Activated CD4-positive, CD25-positive, alpha-beta regulatory T cell treated with anti-CD3 and anti-CD28 coated beads, Interleukin-2, amount 50 U/mL, for 16 hours (primary cell): Measurements from ENCODE around the gene EIF2B1.
A peak's percentile ranks its signal among the peaks of the same experiment; 100 is the strongest.

Experiments
- DNase-seq: peaks from one replicate; pipeline ENCODE4 v3.0.0-alpha.2; 2020; ENCODE audit warnings: low read depth, low spot score

EIF2B1 gene

GRCh38 chr12:123633379-123634141 lies at the start of gene EIF2B1, which contains the start of gene GTF2H3:
Gene EIF2B1 (minus strand): TSS chr12:123633686. CDS start chr12:123633557, 129 bp downstream.
Gene GTF2H3 (plus strand): TSS chr12:123633829. CDS start chr12:123633860, 31 bp downstream.
- DNase-seq, result peak; percentile 98

- no peak for DNase-seq
These were observed 48.1 kb upstream of the EIF2B1 start for GRCh38 chr12:123681605-123682004.

DNA sequence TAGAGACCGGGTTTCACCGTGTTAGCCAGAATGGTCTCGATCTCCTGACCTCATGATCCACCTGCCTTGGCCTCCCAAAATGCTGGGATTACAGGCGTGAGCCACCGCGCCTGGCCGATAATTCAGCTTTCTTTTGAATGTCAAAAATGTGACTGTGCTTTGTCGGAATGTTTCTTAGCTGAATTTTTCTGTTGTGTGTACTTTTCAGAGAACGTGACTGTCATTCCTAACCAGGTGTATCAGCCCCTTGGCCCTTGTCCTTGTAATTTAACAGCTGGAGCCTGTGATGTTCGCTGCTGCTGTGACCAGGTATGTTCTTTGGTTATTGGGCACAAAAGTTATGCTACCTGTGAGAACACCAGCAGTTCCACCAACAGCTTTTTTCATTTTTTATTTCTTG lies 45.5 kb upstream of the EIF2B1 start:
- no peak for DNase-seq

- DNase-seq, result no peak
These were observed 43.3 kb upstream of the EIF2B1 start for GRCh38 chr12:123676616-123677320.

- DNase-seq, result no peak
These were observed 42.0 kb upstream of the EIF2B1 start for GRCh38 chr12:123675436-123675835.

GRCh38 chr12:123671876-123672275 lies 38.4 kb upstream of the EIF2B1 start:
- DNase-seq, result no peak

GRCh38 chr12:123670882-123671728 lies 37.6 kb upstream of the EIF2B1 start, which contains the start of gene TCTN2:
Gene TCTN2 (plus strand): TSS chr12:123671113. CDS start chr12:123671241, 128 bp downstream.
- DNase-seq, result peak; percentile 87

GRCh38 chr12:123667771-123668170 lies 34.3 kb upstream of the EIF2B1 start:
- no peak for DNase-seq

- no peak for DNase-seq
These were observed 26.7 kb upstream of the EIF2B1 start for GRCh38 chr12:123659996-123660727.

GRCh38 chr12:123657211-123657610 lies 23.7 kb upstream of the EIF2B1 start:
- DNase-seq, result no peak

DNA sequence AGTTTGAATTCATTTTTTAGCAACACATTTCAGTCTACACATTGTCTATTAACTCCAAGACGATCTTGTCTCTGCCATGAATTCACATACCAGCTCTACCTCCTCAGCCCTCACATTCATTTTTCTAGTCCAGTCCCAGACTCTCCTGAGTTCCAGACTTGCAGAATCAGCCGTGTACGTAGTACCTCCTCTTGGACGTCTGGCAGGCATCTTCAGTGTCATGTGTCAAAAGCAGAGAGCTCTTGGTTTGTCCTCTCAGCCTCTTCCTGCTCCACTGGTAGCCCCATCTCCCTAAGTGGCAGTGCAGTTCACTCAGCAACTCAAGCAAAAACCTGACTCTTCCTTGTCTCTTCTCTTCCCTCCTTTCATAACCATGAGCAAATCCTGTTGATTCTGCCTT lies 22.9 kb upstream of the EIF2B1 start:
- no peak for DNase-seq

DNA sequence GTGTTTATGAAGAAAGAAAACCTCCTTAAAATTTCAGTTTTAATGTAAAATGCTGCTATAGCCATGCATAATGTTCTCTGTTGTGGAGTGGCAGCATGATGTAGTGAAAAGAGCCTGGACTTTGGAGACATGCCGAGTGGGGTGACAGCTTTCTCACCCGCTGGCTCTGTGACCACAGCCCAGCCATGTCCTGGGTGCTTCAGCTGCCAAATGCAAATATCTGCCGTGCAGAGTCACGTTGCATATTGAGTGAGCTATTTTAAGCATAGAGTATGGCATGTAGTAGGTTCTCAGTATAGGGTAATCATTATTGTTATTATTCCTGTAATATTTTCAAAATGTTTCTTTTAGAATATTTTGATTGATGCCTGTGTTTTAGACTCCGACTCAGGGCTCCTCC lies 21.9 kb upstream of the EIF2B1 start:
- no peak for DNase-seq

DNA sequence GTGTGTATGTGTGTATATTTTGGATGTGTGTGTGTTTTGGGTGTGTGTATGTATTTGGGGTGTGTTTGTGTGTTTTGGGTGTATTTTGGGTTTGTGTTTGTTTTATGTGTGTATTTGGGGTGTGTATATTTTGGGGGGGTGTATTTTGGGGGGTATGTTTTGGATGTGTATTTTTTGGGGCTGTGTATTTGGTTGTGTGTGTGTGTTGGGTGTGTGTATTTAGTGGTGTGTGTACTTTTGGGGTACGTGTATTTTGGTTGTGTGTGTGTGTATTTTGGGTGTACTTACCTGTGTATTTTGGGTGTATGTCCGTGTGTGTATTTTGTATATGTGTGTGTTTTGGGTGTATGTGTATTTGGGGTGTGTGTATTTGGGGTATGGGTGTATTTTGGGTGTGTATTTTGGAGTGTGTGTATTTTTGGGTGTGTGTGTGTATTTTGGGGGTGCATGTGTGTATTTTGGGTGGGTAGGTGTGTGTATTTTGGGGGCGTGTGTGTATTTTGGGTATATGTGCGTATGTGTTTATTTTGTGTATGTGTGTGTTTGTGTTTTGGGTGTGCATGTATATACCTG lies 20.7 kb upstream of the EIF2B1 start:
- DNase-seq, result no peak

DNA sequence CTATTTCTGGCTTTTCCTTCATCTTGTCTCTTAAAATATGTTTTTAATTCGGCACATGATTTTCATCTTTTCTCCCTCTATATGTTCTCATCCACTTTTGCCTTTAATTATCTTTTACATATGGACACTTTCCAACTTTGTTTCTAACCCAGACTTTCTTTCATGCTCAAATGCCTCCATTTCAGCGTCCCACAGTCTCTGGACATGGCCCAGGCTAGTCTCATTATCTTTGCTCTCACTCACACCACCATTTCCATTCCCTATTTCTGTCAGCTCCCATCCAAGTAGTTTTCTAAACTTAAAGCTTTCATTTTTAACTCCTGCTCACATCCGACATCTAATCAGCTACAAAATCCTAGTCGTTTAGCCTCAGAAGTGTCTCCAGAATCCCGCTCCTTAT lies 14.9 kb upstream of the EIF2B1 start:
- DNase-seq, result no peak

DNA sequence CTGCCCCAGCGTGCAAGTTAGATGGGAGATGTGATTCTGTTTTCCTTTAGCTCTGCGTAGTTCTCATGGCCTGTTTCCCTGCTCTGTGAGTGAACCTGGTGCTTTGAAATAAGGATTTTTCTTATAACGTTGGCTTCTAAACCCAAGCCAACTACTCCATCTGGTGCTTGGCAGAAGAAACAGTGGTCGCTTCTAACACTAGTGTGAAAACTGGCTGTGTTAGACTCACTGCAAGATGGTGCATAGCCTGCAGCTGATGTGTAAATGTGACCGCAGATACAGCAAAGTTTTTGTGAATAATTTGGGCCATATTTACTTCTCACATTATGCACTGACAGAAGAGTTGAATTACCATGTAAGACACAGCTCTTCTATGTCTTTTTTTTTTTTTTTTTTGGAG lies 12.4 kb upstream of the EIF2B1 start:
- no peak for DNase-seq

GRCh38 chr12:123645380-123645779 lies 11.9 kb upstream of the EIF2B1 start:
- no peak for DNase-seq

GRCh38 chr12:123643911-123644310 lies 10.4 kb upstream of the EIF2B1 start:
- DNase-seq, result no peak

DNA sequence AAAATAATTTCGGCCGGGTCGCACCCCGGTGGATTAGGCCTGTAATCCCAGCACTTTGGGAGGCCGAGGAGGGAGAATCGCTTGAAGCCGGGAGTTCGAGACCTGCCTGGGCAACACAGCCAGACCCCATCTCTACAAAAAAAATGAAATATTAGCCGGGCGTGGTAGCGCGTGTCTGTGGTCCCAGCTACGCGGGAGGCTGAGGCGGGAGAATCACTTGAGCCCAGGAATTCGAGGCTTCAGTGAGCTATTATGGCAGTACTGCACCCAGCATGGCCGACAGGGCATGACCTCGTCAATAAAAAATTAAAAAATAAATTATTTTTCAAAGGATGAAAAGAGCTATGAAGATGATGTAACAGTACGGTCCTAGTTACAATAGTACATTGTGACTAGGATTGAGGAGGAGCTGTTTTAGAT lies 666 bp upstream of the EIF2B1 start:
- DNase-seq, result no peak

- DNase-seq, result no peak
These were observed 11.6 kb downstream of the EIF2B1 start for GRCh38 chr12:123621619-123622530.

GRCh38 chr12:123621101-123621500 lies 12.4 kb downstream of the EIF2B1 start:
- no peak for DNase-seq
